Measurements from ENCODE around the gene MRM3.
"Not testable (repeated sequence)": the region's sequence is repeated elsewhere in the genome, so short reads cannot be mapped to it uniquely, and the experiment has no call there.

DNA sequence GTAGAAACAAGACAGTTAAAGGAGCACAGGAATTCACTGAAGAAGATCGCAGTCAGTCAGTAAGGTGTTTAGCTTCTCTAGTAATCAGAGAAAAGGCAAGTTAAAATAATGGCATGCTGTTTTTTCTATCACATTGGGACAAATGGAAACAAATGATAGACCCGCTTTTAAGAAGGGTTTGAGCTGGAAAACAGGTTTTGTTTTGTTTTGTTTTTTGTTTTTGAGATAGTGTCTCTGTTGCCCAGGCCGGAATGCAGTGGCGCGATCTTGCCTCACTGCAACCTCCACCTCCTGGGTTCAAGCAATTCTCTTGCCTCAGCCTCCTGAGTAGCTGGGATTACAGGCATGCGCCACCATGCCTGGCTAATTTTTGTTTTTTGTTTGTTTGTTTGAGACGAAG is 3.7 kb downstream of the MRM3 start:
- not testable (repeated sequence) for TF ChIP-seq POLR2AphosphoS5 (IDR thresholded peaks at IDR 0.05)
- TF ChIP-seq, protein P1, sequence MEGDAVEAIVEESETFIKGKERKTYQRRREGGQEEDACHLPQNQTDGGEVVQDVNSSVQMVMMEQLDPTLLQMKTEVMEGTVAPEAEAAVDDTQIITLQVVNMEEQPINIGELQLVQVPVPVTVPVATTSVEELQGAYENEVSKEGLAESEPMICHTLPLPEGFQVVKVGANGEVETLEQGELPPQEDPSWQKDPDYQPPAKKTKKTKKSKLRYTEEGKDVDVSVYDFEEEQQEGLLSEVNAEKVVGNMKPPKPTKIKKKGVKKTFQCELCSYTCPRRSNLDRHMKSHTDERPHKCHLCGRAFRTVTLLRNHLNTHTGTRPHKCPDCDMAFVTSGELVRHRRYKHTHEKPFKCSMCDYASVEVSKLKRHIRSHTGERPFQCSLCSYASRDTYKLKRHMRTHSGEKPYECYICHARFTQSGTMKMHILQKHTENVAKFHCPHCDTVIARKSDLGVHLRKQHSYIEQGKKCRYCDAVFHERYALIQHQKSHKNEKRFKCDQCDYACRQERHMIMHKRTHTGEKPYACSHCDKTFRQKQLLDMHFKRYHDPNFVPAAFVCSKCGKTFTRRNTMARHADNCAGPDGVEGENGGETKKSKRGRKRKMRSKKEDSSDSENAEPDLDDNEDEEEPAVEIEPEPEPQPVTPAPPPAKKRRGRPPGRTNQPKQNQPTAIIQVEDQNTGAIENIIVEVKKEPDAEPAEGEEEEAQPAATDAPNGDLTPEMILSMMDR (IDR thresholded peaks at IDR 0.05) = not testable (repeated sequence)
